Suppressor macrophage (primary cell): ENCODE measurements around the gene IL1A.
A peak's percentile ranks its signal among the peaks of the same experiment; 100 is the strongest.

Experiments used
- DNase-seq, 4 experiments: peaks; one replicate each; pipeline ENCODE4 v3.0.0-alpha.2; 2020 to 2022

IL1A gene

GRCh38 chr2:112762276-112762675, 22.0 kb downstream of the IL1A start:
- DNase-seq, result no peak

DNA sequence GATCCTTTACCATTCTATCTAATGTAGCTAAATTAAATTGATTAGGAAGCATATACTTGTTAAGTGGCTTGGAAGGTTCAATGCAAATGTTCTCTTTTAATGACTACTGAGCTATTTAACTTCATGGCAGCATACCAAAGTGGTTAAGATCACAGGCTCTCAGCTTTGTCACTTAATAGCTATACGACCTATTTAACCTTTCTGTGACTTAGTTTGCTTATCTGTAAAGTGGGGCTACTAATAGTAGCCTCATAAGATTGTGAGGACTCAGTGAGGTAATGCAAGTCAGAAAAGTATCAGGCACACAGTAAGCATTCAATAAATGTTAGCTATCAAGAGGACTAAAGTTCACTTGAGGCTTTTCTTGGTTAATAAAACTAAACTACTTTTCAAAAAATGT, 24.1 kb downstream of the IL1A start:
- no peak for DNase-seq

DNA sequence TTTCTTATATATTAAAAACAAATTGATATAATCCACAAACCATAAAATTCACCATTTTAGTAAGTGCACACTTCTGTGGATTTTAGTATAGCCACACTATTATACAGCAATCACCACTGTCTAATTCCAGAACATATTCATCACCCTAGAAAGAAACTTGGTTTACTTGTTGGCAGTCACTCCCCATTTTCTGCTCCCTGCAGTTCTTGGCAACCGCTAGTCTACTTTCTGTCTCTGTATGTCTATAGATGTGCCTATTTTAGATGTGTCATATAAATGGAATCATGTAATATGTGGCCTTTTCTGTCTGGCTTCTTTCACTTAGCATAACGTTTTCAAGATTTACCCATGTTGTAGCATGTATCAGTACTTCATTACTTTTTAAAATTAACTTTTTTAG, 25.6 kb downstream of the IL1A start:
- no peak for DNase-seq

- DNase-seq, result peak; percentile 22 to 64 (median 54)
Measured at GRCh38 chr2:112757265-112757664, 27.0 kb downstream of the IL1A start.

- DNase-seq, result no peak
Measured at GRCh38 chr2:112756207-112756606, 28.1 kb downstream of the IL1A start.

DNA sequence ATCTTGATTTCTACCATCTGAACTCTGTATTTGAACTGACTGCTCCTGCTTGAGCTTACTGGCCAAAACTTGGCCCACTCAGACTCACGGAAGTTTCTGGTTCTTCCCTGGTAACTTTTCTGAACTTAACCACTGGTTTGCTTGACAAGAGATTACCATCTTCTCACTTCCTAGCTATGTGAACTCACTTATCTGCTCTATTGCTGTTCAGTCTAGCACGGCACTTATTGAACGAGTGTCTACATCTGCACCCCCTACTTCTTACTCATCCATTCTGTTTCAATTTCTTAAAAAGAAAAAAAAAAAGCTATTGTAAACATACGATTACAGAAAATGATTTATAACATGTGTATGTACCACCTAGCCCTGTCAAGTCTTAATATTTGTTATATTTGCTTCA, 28.8 kb downstream of the IL1A start:
- DNase-seq, result no peak

DNA sequence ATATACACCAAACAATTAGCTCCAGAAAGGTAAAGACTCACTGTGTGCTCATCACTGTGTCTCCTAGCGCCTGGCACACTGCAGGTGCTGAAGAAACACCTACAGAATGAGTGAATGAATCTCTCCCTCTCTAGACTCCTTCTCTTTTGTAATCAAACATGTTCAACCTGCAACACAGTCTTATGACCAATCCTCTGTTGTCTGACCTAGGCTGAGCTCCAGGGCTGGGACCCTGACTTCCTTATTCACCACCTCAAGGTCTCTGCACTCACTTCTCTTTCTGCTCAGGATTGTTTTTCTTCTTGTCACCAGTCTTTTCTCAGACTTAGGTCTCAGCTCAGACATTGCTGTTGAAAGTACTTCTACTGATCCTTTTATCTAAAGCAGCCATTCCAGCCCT, 29.7 kb downstream of the IL1A start:
- DNase-seq, result peak; percentile 46 to 74 (median 64)

DNA sequence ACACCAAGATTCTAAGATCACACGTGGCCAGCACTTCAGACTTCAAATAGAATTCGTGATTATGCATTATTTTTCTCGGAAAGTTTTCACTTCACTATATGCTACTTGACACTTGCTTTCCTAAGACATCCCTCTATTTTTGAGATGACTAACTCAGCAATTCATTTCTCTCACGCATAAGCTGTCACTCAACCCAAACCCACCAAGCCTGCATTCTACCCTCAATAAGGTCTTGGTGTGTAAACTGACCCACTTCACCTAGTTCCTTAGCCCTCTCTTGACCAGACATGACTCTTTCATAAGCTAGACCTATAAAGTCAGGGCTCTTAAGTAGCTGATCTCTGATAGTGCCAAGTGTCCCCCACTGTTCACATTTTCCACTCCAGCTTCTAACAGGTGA, 31.6 kb downstream of the IL1A start:
- no peak for DNase-seq

- no peak for DNase-seq
Measured at GRCh38 chr2:112751451-112752197, 32.7 kb downstream of the IL1A start.

- no peak for DNase-seq
Measured at GRCh38 chr2:112750560-112750843, 33.8 kb downstream of the IL1A start.

GRCh38 chr2:112749755-112750559, 34.3 kb downstream of the IL1A start:
- peak; percentile 80 to 92 (median 88) for DNase-seq

DNA sequence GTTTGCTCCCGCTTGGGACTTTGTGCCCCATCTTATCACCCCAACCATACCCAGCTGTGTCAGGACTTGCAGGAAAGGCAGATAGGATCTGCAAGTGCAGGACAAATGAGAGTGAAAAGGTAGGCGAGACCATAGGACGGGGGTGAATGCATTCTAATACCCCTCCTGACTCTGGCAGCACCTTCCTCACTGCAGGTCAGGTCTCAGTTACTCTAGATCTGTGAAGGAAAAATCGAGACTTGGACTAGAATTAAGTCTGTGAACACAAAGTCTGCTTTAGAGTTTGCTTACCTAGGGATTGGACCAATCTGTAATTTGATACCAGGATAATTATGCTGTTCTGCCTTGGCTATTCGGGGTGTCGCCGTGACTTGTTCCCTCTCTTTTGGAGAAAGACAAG, 43.8 kb downstream of the IL1A start:
- no peak for DNase-seq

DNA sequence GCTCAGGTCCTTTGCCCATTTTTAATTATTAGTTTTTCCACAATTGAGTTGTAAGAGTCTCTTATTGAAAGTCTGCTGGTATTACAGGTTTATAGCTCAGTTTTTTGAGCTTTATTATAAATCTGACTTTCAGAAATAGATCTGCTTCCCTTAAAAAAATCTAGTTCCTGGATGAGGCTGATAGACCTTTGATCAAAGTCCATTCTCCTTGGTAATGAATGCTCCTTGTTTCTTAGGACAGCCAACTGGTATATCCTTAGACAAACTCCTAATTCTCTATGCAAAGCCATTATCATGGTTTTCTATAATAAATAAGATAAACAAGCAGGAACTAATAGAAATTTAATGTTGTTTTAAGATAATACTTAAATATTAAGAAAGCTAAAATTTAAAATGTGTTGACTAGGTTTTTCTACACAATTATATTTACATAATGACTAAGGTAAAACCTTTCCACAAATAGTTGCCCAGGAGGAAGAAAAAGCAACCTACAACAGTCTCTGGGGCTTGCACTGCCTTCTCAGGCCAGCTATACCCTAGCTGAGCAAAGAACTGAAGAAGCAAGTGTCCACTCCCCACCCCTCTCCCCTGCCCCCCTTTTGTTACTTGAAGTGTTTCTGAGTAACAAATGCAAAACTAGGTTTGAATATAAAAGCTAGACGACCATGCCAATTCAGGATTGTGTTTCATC, 46.6 kb downstream of the IL1A start:
- no peak for DNase-seq

DNA sequence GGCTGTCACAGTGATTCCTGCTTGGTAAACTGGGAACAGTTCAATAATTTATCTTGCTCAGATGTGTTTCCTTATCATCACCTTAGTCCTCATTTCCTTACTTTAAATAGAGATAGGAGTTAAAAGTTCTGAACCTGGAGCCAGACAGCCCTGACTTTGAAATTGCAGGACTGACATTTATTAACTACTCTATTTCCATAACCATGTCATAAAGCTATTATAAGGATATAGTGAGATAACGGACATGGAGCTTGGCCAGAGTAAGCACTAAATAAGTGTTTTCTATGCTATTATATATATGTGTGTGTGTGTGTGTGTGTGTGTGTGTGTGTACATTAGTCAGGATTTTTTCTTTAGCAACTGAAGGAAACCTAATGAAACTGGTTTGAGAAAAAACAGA, 50.4 kb downstream of the IL1A start:
- no peak for DNase-seq

DNA sequence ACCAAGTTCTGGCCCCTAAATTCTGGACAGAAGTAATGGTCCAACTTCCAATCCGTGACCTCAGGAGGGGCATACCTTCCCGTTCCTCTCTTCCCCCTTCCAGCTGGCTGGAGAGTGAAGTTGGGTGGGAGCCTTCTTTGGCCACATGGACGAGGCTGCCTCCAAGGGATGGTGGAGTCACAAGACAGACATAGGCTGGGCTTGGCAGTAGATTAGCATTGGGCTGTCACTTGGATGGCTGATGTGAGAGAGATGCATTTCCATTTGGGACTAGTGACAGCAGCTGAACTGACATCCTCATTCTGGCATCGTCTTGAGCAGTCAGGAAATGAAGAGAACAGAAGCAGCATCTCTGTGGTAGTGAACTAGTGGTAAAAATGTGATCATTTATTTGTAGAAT, 50.8 kb downstream of the IL1A start:
- no peak for DNase-seq

- no peak for DNase-seq
Measured at GRCh38 chr2:112731479-112731878, 52.8 kb downstream of the IL1A start.

DNA sequence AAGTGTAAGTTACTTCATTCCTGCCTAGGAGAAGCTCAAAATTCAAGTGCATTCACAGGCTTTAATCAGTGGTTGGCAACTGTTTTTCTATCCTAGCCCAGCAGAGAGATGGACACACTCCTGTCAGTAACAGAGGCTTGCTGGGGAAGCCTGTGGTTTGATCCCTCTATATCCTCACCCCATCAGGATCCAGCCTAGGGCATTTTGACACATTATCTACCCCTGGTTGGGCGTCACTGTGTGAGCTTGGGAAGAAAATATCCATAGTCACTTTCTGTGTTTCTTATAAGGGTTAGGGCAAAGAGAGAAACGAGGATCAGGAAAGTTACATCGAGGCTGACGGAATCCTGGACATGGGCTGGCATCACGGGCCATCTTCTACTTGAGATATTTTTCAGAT, 53.5 kb downstream of the IL1A start:
- DNase-seq, result no peak

GRCh38 chr2:112730216-112730615, 54.1 kb downstream of the IL1A start:
- peak in 3 of 4 experiments; percentile 37 to 46 (median 37) for DNase-seq

DNA sequence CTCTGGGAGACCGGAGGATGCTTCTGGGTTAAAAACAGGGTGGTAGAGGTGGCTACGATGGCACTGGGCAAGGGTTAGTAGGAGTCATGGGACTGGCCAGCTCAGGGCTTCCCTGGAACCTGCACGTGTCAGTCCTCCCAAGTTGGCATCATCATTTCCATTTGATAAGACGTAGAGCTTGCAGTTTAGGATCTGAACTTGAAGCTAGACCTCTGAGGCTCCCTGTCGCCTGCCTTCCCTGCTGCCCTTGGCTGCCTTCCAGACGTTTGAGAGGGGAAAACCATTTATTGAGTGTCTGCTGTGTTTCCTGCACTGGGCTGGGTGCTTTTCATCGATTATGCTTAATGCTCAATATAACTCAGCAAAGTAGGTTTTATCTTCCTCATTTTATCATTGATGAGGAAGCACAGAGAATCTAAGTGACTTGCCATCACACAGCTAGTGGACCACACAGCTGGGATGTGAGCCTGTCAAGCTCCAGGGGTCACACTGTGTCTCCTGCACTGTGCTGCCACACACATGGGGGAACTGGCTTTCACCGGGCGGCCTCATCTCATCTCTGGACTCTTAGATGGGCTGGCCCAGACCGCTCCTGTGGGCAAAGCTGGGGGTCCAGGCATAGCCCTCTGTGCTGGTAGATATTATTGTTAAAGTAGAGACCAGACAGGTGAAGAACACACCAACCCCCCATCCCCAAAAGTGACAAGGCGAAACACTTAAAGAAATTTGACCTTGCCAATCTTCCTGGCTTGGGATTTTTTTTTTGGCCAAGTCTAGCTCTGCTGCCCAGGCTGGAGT, 55.7 kb downstream of the IL1A start:
- DNase-seq, result no peak

DNA sequence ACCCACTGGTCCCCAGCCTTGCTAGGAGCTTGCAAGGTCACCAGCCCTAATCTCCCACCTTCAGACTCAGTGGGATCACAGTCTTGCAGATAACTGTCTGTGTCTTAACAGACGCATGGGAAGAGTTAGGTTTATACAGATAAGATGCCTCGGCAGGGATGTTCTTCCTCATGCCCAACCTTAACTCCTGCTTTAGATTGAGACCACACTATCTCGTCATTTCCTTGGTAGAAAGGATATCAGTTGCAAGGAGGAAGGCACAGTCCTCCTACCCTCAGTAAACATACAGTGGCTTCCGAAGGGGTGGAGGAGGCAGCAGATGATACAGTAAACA, 56.3 kb downstream of the IL1A start:
- DNase-seq, result no peak

DNA sequence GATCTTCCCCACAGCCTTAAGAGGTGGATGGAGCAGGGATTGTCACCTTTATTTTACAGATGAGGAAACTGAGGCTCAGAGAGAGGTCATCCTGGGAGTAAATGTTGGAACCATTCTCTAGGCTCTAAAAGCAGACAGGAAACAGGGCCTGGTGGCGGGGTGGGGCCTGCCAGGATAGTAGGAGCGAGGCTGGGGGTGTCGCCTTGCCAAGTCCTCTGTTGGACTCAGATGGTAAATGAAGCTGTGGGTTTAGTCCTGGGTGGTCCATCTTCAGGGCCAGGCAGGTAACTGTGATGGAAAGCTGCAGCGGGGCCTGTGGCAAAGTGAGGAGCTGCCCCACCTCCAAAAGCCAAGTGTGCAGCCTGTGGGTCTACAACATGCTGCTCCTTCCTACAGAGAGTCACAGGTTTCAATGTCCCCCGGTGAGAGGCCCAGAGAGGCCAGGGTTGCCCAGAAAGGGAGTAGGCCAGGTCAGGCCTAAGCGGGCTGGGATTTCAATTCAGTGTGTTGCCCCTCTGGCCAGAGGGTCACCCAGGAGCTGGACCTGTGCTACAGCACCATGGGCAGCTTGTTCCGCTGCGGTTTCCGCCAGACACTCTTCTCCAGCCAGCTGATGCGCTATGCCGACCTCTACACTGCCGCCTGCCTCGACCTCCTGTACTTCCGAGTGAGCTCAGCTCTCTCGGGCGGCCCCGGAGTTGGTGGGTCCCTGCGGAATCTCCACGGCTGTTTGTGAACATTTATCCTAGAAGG, 56.8 kb downstream of the IL1A start:
- no peak for DNase-seq

- DNase-seq, result peak; percentile 97 to 98 (median 98)
Measured at GRCh38 chr2:112726487-112727190, 57.7 kb downstream of the IL1A start.
